Peyer's patch (tissue), 4 donors: ENCODE results near the gene CD274.

Source experiments
- CTCF ChIP-seq, 6 experiments: fragments of 450-650 bp in 4 of 6; fragments of 200-600 bp in 2 of 6; sonication (generic) in 1 of 6; IDR thresholded peaks; one replicate each; pipeline ENCODE4 v1.5.1; 2017 to 2019; ENCODE audit warnings: antibody characterized with exemption in 6 of 6, mild to moderate bottlenecking in 3 of 6, moderate library complexity in 1 of 6
- POLR2A ChIP-seq, 2 donors: fragments of 450-650 bp; IDR thresholded peaks; one replicate each; pipeline ENCODE4 v1.5.1; 2017; ENCODE audit warnings: antibody characterized with exemption in 2 of 2, mild to moderate bottlenecking in 2 of 2, moderate library complexity in 2 of 2

GRCh38 chr9:5489630-5490490 lies 39.5 kb downstream of the CD274 start:
- TF ChIP-seq CTCF (IDR thresholded peaks at IDR 0.05), result no peak
- TF ChIP-seq POLR2A (IDR thresholded peaks at IDR 0.05), result no peak
